Measurements from ENCODE around the gene PLXDC2.

PLXDC2 gene

DNA sequence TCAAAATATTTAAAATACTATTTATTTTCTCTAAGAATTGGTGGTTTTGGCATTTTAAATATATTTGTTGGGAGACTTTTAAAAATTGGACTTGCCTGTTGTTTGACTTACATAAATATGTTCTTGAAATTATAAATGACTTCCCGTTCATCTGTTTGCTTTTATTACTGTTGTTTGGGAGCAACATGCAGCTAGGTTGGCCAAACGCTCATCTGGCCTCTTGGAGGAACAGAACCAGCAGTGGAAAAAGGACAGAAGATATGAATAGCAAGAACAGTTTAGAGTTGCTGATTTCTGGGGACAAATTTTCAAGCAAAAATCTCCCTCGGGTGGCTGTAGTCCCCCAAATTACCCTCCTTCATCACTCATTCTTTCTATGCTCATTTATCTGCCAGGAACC is 41.6 kb downstream of the PLXDC2 start:
- DNase-seq (ENCODE audit: low read depth) = no peak

DNA sequence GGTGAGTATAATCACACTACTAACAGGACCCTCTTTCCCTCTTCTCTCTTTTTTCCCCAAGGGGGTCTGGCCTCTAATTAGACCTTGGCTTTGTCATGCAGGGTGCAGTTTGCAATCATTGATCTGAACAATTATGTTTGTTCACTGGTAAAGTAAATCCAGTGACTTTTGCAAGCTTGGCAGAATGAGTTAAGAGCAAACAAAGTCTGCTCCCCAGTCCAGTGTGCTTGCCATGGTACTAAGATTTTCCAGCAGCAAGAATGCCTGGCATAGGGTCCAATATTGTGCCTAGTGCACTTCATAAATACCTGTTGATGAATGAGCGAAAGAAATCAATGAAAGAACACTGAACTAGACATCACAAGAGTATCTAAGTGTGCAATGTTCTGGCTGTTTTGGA is 43.9 kb downstream of the PLXDC2 start:
- no peak for DNase-seq (ENCODE audit: low read depth)

GRCh38 chr10:19862811-19863515 is 46.7 kb downstream of the PLXDC2 start:
- DNase-seq (ENCODE audit: low read depth) = no peak

DNA sequence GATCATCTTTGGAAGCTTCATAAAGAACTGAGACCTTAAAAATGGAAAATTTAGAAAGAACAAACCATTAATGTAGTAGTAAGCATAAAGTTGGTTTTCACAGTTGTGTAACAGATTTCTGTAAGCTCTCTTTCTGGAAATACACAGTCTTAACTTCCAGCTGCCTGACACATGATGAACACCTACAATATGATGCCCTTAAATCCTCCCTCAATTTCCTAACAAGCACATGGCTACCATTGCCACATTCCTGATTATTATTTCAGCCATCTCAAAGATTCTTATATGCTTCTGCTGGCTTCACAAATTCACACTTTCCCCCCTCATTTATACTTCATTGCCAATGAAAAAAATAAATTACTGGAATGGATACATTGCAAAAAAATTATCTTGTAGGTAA is 49.4 kb downstream of the PLXDC2 start:
- DNase-seq (ENCODE audit: low read depth) = no peak

DNA sequence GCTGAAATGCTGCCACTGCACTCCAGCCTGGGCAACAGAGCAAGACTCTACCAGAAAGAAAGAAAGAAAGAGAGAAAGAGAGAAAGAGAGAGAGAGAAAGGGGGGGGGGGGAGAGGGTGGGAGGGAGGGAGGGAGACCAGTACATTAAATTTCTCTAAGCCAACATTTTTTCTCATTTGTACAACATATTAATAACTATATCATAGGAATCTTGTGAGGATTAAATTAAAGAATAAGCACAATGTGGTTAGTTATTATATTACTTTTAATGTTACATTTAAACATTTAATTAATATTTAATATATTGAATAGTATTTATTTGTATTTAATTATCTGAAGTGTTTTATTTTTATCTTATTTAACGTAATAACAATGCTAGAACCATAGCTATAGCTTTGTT is 53.1 kb downstream of the PLXDC2 start:
- DNase-seq (ENCODE audit: low read depth) = no peak

DNA sequence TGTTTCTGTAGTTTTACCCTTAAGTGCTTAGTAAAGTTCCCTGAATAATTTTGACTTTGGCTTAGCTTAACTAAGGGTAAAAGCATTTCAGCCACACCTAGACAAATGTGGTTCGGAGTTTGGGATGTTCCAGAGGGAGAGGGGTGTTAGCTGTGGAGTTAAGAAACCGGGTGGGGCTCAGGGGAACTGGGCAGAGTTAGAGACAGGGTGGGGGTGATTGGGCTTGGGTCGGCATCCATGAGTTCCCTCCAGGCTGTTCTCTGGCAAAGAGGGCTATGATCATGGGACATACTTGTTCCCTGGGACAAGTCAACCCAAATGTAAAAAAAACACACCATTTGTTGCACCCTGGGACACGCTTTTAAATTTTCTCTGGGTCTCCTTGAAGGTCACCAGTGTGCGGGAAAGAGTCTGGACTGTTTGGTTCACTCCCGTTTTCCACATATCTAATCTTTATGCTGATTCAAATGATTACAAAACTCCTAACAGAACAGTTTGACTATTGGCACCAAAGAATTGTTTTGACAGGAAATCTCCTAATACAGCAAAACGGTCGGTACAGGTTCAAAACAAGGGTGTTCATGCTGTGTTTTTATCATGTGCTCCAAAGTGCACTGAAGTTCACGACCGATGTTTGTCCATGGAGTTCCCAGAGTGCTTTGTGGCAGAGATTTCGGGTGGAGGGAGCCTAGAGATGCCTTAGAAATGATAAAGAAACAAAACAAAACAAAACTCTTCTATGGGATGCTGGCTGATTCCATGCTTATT is 56.5 kb downstream of the PLXDC2 start:
- DNase-seq (ENCODE audit: low read depth) = no peak

GRCh38 chr10:19874190-19874589 is 58.0 kb downstream of the PLXDC2 start:
- DNase-seq (ENCODE audit: low read depth) = no peak

DNA sequence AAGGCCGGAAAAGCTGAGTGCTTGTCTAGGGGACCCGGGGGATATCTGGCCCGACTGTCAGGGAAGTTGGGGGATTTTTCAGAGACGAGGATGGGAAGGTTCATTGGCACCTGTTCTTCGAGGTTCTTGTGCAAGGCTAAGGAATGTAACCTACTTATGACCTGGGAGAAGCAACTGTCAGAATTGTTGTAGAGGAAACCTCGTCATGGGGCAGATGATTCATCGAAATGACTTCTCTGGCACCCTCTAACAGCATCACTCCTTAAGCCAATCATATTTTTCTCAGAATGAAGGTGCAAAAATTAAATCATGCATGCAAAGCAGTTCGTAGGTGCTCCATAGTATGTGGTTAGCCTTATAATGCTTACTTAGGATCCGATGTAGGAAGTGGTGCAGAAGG is 58.6 kb downstream of the PLXDC2 start:
- no peak for DNase-seq (ENCODE audit: low read depth)

DNA sequence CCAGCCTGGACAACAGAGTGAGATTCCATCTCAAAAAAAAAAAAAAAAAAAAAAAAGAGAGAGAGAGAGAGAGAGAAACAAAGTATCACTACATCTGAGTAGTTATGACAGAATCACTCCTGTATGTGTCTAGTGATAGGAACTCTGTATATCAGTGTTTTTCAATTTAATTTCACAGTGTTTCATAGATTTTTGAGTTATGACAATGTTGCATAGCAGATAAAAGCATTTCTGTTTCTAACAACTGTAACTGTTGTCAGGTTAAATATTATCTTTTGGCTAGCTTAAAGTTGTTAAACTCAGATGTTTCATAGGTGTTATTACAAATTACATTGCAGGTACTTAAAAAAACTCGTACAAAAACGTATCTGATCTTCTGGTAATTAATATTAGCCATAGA is 60.3 kb downstream of the PLXDC2 start:
- no peak for DNase-seq (ENCODE audit: low read depth)

DNA sequence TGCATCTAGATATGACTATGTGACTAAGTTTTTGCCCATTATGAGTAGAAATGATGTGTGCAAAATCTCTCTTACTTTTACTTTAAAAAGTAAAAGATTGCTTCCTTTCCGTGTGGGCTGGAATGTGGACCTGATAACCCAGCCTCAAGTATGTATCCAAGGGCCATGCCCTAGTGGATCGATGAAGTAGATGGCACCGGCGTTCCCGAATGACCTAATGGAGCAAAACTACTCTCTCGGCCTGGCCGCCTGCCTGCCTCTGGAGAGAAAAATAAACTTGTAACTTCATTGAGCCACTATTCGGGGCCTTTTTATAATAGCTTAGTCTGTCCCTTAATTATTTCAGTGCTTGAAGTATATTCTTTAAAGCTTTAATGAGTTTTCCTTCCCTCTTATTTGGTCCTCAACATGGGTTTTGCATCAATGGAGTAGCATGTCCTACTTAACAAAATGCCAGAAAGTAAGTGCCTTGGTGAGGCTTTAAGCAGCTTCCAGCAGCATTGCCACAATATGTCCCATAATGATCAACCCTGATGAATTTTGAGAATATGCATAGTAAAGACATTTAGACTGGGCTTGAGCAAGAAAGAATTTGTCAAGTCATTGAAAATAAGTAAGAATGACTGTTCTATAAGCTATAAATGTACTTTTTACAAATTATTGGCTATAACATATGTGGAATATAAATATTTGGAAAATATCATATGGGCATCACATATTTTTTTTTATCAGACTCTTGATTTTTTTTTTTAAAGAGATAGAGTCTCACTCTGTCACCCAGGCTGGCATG is 61.4 kb downstream of the PLXDC2 start:
- DNase-seq (ENCODE audit: low read depth) = no peak

DNA sequence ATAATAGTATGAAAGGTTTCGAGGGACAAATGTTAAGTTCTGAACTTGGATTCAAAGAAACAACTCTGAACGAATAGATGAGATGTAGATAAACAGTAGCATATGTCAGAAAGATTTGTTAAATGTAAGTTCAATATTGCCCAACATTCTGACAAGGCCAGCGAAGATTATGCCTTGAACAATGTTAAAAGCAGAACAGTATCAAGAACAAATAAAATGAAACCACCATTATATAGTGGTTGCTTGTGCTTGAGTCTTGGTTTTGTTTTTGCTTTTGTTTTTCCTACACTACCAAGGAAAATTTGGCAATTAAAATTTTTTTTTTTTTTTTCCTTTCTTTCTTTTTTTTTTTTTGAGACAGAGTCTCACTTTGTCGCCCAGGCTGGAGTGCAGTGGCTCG is 66.4 kb downstream of the PLXDC2 start:
- no peak for DNase-seq (ENCODE audit: low read depth)

DNA sequence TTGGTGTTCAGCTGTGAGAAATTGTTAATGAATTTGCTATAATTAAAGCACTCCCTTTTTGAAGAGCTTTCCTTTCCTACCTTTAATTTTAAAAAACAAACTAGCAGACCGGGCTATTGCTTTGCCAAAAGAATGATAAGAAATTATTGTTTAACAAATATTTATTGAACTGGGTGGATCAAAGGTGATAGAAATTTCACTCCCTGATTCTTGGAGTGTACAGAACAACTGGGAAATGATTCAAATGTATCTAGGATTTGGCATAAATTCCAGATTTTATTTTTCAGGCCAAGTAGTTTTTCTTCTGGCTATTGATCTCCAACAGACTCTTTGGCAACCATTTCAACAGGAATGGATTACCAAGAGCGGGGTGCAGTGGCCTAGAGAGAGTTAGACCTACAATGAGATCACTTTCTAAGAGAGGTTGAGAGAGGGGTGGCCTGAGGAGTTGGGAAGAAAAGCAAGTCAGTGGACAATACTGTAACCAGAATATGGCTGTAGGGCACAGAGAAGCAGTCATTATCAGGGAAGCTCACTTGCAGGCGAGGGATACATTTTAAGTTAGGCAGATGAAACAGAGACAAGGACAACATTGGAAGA is 71.9 kb downstream of the PLXDC2 start:
- no peak for DNase-seq (ENCODE audit: low read depth)

DNA sequence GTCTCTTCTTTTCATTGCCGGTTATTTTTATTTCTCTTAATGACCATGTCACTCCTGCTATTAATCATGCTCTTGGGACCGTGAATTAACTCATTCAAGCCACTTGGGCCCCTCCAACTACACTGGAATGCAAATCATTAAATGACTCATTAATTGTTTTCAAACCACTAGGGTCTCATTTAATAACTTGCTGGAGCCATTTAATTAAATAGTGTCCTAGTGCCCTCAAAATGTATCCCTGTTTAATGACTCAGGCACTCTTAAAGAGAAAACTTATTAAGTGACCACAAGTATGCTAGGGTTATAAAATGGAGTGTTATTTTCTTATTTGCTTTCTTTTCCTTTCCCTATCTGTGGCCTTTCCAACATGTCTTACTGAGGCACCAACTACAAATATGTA is 73.0 kb downstream of the PLXDC2 start:
- no peak for DNase-seq (ENCODE audit: low read depth)

DNA sequence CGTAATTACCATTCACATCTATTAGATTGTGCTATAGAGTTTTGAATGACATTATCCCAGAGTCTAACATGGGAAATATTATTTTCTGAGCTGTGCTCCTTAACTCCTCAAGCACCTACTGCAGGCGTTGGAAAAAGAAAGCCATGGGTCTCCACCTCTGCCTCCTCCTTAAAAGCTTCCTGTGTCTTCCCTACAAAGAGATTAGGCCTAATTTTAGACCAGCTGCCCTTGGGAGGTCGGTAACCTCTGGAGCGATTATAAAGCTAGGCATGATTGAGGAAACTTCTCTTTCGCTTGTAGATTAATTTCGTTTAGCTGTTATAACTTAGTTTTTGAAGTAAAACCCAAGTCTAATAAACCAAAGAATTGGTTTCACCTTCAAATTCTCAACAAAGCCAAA is 75.2 kb downstream of the PLXDC2 start:
- DNase-seq (ENCODE audit: low read depth) = no peak

DNA sequence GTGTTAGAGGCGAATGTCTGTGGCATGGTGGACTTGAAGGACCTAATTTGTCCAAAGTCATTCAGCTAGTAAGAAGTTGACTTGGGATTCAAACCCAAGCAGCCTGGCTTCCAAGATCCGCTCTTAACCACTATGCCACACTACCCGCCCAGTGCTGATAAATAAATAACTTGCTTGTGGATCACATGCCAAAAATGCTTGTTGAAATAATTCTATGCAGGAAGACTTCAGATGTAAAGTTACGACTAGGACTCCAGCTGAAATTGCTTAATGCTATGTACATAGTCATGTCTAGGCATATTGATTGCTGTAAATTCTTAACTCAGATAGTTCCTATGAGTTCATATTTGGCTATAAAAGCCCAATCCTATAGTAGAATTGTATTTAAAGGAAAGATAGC is 76.0 kb downstream of the PLXDC2 start:
- DNase-seq (ENCODE audit: low read depth) = no peak

- no peak for DNase-seq (ENCODE audit: low read depth)
Observed at GRCh38 chr10:19892677-19893076, 76.4 kb downstream of the PLXDC2 start.

- DNase-seq (ENCODE audit: low read depth) = no peak
Observed at GRCh38 chr10:19895500-19895899, 79.3 kb downstream of the PLXDC2 start.

DNA sequence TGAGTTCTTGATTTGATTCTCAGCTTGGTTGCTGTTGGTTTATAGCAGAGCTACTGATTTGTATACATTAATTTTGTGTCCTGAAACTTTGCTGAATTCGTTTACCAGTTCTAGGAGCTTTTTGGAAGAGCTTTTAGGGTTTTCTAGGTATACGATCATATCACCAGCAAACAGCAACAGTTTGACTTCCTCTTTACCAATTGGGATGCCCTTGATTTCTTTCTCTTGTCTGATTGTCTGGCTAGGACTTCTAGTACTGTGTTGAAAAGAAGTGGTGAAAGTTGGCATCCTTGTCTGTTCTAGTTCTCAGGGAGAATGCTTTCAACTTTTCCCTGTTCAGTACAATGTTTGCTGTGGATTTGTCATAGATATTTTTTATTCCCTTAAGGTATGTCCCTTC is 86.2 kb downstream of the PLXDC2 start:
- no peak for DNase-seq (ENCODE audit: low read depth)

GRCh38 chr10:19904202-19904661 is 88.0 kb downstream of the PLXDC2 start:
- no peak for DNase-seq (ENCODE audit: low read depth)

DNA sequence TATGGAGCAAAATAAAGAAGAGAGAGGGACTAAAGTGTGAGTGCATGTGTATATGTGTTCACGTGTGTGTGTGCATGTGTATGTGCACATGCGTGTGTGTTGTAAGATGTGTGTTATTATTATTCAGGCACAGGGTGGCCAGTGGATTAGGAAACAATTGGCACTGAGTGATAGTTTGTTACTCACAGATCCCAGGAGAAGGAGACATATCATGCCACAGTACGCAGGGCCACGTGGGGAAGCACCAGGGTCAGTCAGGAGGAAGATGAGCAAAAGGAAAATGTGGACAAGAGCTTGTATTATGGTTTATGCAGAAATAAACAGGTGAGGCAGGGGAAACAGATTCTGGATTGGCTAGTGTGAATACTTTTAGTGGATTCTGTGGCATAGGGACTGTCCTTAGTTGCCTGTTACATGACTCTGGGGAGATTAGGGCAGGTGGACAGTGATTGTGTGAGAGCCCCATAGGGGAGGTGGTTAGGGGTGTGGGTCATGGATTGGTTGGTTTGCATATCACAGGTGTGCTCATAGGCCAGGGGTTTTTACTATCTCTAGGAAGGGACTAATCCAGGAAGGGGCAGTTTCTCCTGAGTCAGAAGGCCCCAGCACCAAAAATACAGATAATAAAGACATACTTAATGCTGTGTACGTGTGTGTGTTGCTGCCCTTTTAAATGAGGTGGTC is 90.0 kb downstream of the PLXDC2 start:
- DNase-seq (ENCODE audit: low read depth) = no peak

DNA sequence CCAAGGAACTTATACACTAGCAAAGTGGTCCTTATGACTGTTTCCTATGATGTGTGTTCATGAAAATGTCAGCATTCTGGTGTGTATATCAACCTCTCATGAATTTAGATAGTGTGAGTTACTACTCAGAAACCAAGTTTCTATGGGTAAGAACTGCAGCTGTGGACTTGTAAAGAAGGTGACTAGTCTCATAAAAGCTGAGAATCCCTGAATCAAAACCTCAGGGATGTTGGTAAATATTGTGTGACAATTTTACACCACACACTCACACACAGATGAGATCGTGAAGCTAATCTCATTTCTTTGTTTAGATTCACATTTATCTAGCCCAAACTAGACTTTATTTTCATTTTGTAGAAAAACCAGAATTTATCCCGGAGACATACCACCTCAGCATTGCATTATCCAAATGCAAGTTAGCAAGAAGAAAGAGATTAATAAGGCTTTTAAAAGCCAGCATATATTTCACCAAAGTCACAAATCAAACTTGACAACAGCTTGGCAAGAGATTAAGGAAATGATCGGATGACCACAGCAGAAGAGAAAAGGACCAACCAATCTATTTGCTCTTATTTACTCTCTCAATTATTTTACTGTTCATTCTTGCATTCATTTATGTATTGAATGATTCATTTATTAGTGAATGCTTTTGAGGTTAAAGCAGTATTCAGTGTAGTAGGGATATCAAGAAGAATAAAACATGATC is 92.9 kb downstream of the PLXDC2 start:
- DNase-seq (ENCODE audit: low read depth) = no peak

Measured in stimulated activated CD8-positive, alpha-beta memory T cell treated with anti-CD3 and anti-CD28 coated beads, Interleukin-4, amount 100 ng/mL, for 24 hours (primary cell).